ENCODE results near the gene APMAP.
"Not testable (repeated sequence)": the region's sequence is repeated elsewhere in the genome, so short reads cannot be mapped to it uniquely, and the experiment has no call there.

APMAP gene

DNA sequence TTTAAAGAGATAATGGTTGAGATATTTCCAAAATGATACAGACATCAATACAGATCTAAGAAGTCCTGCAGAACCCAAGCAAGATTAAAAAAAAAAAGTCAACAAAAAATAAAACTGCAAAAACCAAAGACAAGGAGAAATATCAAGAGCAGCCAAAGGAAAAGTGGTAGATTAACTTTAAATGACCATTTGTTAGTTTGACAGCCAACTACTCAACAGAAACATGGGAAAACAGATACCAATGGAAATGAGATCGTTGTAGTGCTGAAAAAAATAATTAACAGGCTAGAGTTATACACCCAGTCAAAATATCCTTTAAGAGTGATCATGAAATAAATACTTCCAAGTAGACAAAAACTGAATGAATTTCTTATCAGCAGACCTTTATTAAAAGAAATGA, 10.5 kb upstream of the APMAP start:
- no peak overlapping the region for H3K9ac ChIP-seq (ENCODE audit: low read length)
- H3K27me3 ChIP-seq (ENCODE audit: control insufficient read depth in 1 of 2, insufficient read depth in 2 of 2, low read length in 2 of 2): no peaks in the 10 kb centered on the region
- H3K4me1 ChIP-seq (ENCODE audit: insufficient read depth, low read length): peaks cover 31% of the 10 kb centered on the region
- peaks cover 19% of the 10 kb centered on the region for H3K36me3 ChIP-seq (ENCODE audit: insufficient read depth, low read length)
- H3K9me3 ChIP-seq (ENCODE audit: low read length): no peaks in the 10 kb centered on the region
- peak overlapping the region; percentile 56 for H3K27ac ChIP-seq (ENCODE audit: low read depth, low read length)
- H3K4me3 ChIP-seq (ENCODE audit: low read depth in 1 of 2, low read length in 2 of 2): no peak overlapping the region

- not testable (repeated sequence) for H3K27ac ChIP-seq (ENCODE audit: low read depth, low read length); H3K9ac ChIP-seq (ENCODE audit: low read length)
- H3K4me1 ChIP-seq (ENCODE audit: insufficient read depth, low read length): peaks cover 34% of the 10 kb centered on the region
Observed at GRCh38 chr20:25001323-25001722, 8.8 kb upstream of the APMAP start.

GRCh38 chr20:25000268-25000801, 7.8 kb upstream of the APMAP start:
- no peak overlapping the region for H3K9ac ChIP-seq (ENCODE audit: low read length)
- no peaks in the 10 kb centered on the region for H3K27me3 ChIP-seq (ENCODE audit: control insufficient read depth in 1 of 2, insufficient read depth in 2 of 2, low read length in 2 of 2)
- peaks cover 33% of the 10 kb centered on the region for H3K4me1 ChIP-seq (ENCODE audit: insufficient read depth, low read length)
- H3K27ac ChIP-seq (ENCODE audit: low read depth, low read length): no peak overlapping the region
- no peaks in the 10 kb centered on the region for H3K9me3 ChIP-seq (ENCODE audit: low read length)
- H3K36me3 ChIP-seq (ENCODE audit: insufficient read depth, low read length): no peaks in the 10 kb centered on the region
- no peak overlapping the region for H3K4me3 ChIP-seq (ENCODE audit: low read depth in 1 of 2, low read length in 2 of 2)

More at GRCh38 chr20:25001323-25001722, 8.8 kb upstream of the APMAP start:
- not testable (repeated sequence) for H3K27me3 ChIP-seq (ENCODE audit: control insufficient read depth in 1 of 2, insufficient read depth in 2 of 2, low read length in 2 of 2); H3K36me3 ChIP-seq (ENCODE audit: insufficient read depth, low read length); H3K9me3 ChIP-seq (ENCODE audit: low read length); H3K4me3 ChIP-seq (ENCODE audit: low read depth in 1 of 2, low read length in 2 of 2)

DNA sequence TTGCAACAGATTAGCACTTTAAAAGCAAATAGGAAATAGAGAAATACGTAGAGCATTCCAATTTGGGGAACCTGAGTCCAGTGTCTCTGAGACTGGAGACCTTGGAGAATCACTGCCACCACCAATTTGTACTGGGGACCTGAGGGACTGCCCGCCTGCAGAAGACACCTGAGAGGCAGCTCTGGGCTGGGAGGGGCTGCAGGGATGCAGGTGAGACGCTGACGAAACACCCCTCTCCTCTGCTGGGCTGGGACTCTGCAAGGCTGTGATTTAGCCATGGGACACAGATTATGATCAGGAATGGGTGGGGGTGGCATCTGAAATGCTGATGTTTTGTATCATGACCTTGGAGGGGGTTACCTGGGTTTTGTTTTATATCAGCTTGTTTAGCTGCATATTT, 7.0 kb upstream of the APMAP start:
- H3K27me3 ChIP-seq (ENCODE audit: control insufficient read depth in 1 of 2, insufficient read depth in 2 of 2, low read length in 2 of 2): no peaks in the 10 kb centered on the region
- no peaks in the 10 kb centered on the region for H3K9me3 ChIP-seq (ENCODE audit: low read length)
- peaks cover 34% of the 10 kb centered on the region for H3K4me1 ChIP-seq (ENCODE audit: insufficient read depth, low read length)
- H3K4me3 ChIP-seq (ENCODE audit: low read depth in 1 of 2, low read length in 2 of 2): no peak overlapping the region
- H3K9ac ChIP-seq (ENCODE audit: low read length): no peak overlapping the region
- no peaks in the 10 kb centered on the region for H3K36me3 ChIP-seq (ENCODE audit: insufficient read depth, low read length)
- no peak overlapping the region for H3K27ac ChIP-seq (ENCODE audit: low read depth, low read length)

DNA sequence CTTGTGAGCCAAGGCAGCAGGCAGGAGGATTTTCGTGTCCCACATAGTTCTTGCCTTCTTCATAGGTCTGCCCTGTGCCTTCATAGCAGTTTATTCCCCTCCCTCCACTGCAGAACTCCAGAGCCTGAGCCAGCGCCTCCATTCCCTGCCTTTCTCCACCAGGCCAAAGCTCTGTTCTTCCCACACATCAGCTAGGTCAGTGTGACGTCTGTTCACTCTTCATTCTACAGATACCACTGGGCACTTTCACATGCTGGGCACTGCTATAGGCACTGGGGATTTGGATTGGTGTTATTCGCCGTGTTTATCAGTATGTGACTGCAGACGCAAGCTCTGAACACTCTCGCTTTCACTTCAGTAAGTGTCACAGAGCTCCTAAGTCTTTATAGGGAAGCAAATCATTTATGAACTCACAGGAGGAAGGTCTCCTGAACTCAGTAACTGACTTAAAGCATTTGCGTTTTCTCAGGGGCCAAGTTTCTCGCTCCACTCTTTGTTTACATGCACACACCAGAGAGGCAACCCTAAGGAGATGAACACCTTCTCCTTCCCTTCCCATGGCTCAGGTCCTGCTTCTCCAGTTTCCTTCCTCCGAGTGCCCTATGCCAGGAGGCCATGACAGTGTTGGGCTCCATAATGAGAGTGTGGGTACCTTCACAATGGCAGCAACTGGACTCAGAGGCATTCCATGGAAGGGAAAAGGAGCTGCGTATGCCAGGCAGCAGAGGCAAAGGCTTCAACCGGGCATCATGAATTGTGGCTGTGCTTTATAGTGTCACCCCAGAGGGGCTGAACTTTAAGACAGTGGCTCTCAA, 6.3 kb upstream of the APMAP start:
- H3K4me3 ChIP-seq (ENCODE audit: low read depth in 1 of 2, low read length in 2 of 2): no peak overlapping the region
- H3K27ac ChIP-seq (ENCODE audit: low read depth, low read length): peak overlapping the region; percentile 16
- H3K27me3 ChIP-seq (ENCODE audit: control insufficient read depth in 1 of 2, insufficient read depth in 2 of 2, low read length in 2 of 2): no peaks in the 10 kb centered on the region
- no peaks in the 10 kb centered on the region for H3K36me3 ChIP-seq (ENCODE audit: insufficient read depth, low read length)
- no peaks in the 10 kb centered on the region for H3K9me3 ChIP-seq (ENCODE audit: low read length)
- H3K9ac ChIP-seq (ENCODE audit: low read length): no peak overlapping the region
- H3K4me1 ChIP-seq (ENCODE audit: insufficient read depth, low read length): peaks cover 36% of the 10 kb centered on the region

GRCh38 chr20:24998121-24998520, 5.6 kb upstream of the APMAP start:
- Histone ChIP-seq H3K9ac (ENCODE audit: low read length) (no peak overlapping the region), H3K9me3 (ENCODE audit: low read length) (no peaks in the 10 kb centered on the region), H3K27me3 (ENCODE audit: control insufficient read depth in 1 of 2, insufficient read depth in 2 of 2, low read length in 2 of 2) (no peaks in the 10 kb centered on the region), H3K4me1 (ENCODE audit: insufficient read depth, low read length) (peaks cover 43% of the 10 kb centered on the region), H3K36me3 (ENCODE audit: insufficient read depth, low read length) (no peaks in the 10 kb centered on the region), H3K27ac (ENCODE audit: low read depth, low read length) (peak overlapping the region; percentile 16), H3K4me3 (ENCODE audit: low read depth in 1 of 2, low read length in 2 of 2) (no peak overlapping the region)

- peak overlapping the region; percentile 31 for H3K27ac ChIP-seq (ENCODE audit: low read depth, low read length)
Observed at GRCh38 chr20:24996449-24997377, 4.2 kb upstream of the APMAP start.

GRCh38 chr20:24995741-24996448, 3.3 kb upstream of the APMAP start:
- H3K27me3 ChIP-seq (ENCODE audit: control insufficient read depth in 1 of 2, insufficient read depth in 2 of 2, low read length in 2 of 2): no peaks in the 10 kb centered on the region
- H3K4me1 ChIP-seq (ENCODE audit: insufficient read depth, low read length): peaks cover 55% of the 10 kb centered on the region
- no peak overlapping the region for H3K9ac ChIP-seq (ENCODE audit: low read length)
- no peak overlapping the region for H3K4me3 ChIP-seq (ENCODE audit: low read depth in 1 of 2, low read length in 2 of 2)
- peak overlapping the region; percentile 31 for H3K27ac ChIP-seq (ENCODE audit: low read depth, low read length)
- no peaks in the 10 kb centered on the region for H3K9me3 ChIP-seq (ENCODE audit: low read length)
- H3K36me3 ChIP-seq (ENCODE audit: insufficient read depth, low read length): no peaks in the 10 kb centered on the region

More at GRCh38 chr20:24996449-24997377, 4.2 kb upstream of the APMAP start:
- Histone ChIP-seq H3K4me3 (ENCODE audit: low read depth in 1 of 2, low read length in 2 of 2) (no peak overlapping the region), H3K27me3 (ENCODE audit: control insufficient read depth in 1 of 2, insufficient read depth in 2 of 2, low read length in 2 of 2) (no peaks in the 10 kb centered on the region), H3K4me1 (ENCODE audit: insufficient read depth, low read length) (peaks cover 47% of the 10 kb centered on the region), H3K9me3 (ENCODE audit: low read length) (no peaks in the 10 kb centered on the region), H3K9ac (ENCODE audit: low read length) (no peak overlapping the region), H3K36me3 (ENCODE audit: insufficient read depth, low read length) (no peaks in the 10 kb centered on the region)

DNA sequence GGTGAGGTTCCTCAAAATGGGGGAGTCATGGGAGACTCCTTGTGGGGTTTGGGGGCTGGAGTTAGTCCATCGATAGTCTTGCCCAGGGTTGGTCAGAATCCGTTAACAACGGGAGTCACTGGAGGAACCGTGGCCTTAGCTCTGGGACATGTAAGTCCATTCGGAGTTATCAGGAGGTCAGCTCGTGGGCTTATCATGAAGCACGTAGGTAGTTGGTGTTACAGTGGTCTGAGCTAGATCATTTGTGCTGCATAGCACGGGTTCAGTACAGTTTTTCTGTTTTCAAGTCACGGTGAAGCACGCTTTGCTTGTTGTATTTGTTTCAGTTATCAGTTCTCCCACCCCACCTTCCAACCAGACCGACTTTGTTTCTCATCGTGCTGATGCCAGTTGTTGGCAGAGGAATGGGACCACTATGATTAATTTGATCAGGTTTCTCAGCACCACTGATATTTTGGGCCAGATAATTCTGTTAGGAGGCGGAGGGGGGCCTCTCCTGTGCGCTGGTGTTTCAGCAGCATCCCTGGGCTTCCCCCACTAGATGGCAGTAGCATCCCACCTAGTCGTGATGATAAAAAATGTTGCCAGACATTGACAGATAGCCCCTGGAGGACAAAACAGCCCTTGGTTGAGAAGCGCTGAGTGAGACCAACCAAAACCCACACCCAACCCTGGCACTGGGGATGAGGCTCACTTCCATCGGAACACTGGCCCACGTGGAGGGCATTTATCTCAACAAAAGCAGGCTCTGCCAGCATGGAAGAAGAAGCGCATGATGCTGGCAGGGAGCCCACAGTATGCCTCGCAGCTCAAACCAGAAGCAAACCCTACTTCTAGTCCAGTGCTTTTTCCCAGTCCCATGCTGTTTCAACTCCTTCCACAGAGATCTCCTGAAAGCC, 2.2 kb upstream of the APMAP start:
- H3K27ac ChIP-seq (ENCODE audit: low read depth, low read length): peak overlapping the region; percentile 19
- H3K9me3 ChIP-seq (ENCODE audit: low read length): no peaks in the 10 kb centered on the region
- H3K36me3 ChIP-seq (ENCODE audit: insufficient read depth, low read length): no peaks in the 10 kb centered on the region
- H3K9ac ChIP-seq (ENCODE audit: low read length): no peak overlapping the region
- H3K4me1 ChIP-seq (ENCODE audit: insufficient read depth, low read length): peaks cover 54% of the 10 kb centered on the region
- no peaks in the 10 kb centered on the region for H3K27me3 ChIP-seq (ENCODE audit: control insufficient read depth in 1 of 2, insufficient read depth in 2 of 2, low read length in 2 of 2)
- H3K4me3 ChIP-seq (ENCODE audit: low read depth in 1 of 2, low read length in 2 of 2): peak overlapping the region; percentile 38 to 59

DNA sequence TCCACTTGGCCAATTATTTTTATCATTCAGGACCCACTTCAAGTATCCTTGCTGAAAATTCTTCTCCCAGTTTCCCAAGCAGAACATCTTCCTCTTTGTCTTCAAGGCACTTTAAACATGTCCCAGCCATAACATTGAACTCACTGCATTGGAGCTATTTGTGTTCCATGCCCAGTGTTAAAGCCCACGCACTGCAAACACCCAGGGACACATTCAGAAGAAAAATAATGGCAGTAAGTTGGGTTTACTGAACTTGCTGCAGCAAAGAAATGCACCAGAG, 1.6 kb upstream of the APMAP start:
- H3K27me3 ChIP-seq (ENCODE audit: control insufficient read depth in 1 of 2, insufficient read depth in 2 of 2, low read length in 2 of 2): no peaks in the 10 kb centered on the region
- H3K9ac ChIP-seq (ENCODE audit: low read length): no peak overlapping the region
- peaks cover 54% of the 10 kb centered on the region for H3K4me1 ChIP-seq (ENCODE audit: insufficient read depth, low read length)
- no peaks in the 10 kb centered on the region for H3K9me3 ChIP-seq (ENCODE audit: low read length)
- no peaks in the 10 kb centered on the region for H3K36me3 ChIP-seq (ENCODE audit: insufficient read depth, low read length)
- H3K27ac ChIP-seq (ENCODE audit: low read depth, low read length): no peak overlapping the region
- no peak overlapping the region for H3K4me3 ChIP-seq (ENCODE audit: low read depth in 1 of 2, low read length in 2 of 2)

Measured in muscle layer of colon (tissue), 2 donors.